HEK293T (cell line): Measurements from ENCODE around the gene COL24A1.

Experiments used
- ARNT ChIP-seq: fragments of 450-650 bp; IDR thresholded peaks from 2 replicates; pipeline ENCODE4 v1.6.1; 2017; ENCODE audit warnings: mild to moderate bottlenecking
- BHLHE40 ChIP-seq: fragments of 450-650 bp; IDR thresholded peaks from 2 replicates; pipeline ENCODE4 v1.6.1; 2016; ENCODE audit warnings: mild to moderate bottlenecking, moderate library complexity, borderline replicate concordance
- FOXM1 ChIP-seq: fragments of 450-650 bp; IDR thresholded peaks from 2 replicates; pipeline ENCODE4 v1.6.1; 2017; ENCODE audit warnings: mild to moderate bottlenecking, borderline replicate concordance
- HDGF ChIP-seq: fragments of 450-650 bp; IDR thresholded peaks from 2 replicates; pipeline ENCODE4 v1.6.1; 2017; ENCODE audit warnings: antibody characterized with exemption, borderline replicate concordance
- L3MBTL2 ChIP-seq: fragments of 450-650 bp; conservative IDR thresholded peaks from 2 replicates; pipeline ENCODE4 v1.6.1; 2016; ENCODE audit warnings: mild to moderate bottlenecking
- LEF1 ChIP-seq: fragments of 450-650 bp; IDR thresholded peaks from 2 replicates; pipeline ENCODE4 v1.6.1; 2017; ENCODE audit warnings: mild to moderate bottlenecking, borderline replicate concordance
- NFRKB ChIP-seq: fragments of 450-650 bp; IDR thresholded peaks from 2 replicates; pipeline ENCODE4 v1.6.1; 2016; ENCODE audit warnings: mild to moderate bottlenecking, moderate library complexity
- PKNOX1 ChIP-seq: fragments of 450-650 bp; IDR thresholded peaks from 2 replicates; pipeline ENCODE4 v1.6.1; 2016
- SP1 ChIP-seq: fragments of 450-650 bp; IDR thresholded peaks from 2 replicates; pipeline ENCODE4 v1.6.1; 2017
- SUZ12 ChIP-seq: fragments of 450-650 bp; IDR thresholded peaks from 2 replicates; pipeline ENCODE4 v1.6.1; 2016; ENCODE audit warnings: mild to moderate bottlenecking
- TARDBP ChIP-seq: fragments of 450-650 bp; IDR thresholded peaks from 2 replicates; pipeline ENCODE4 v1.6.1; 2016

- TF ChIP-seq TARDBP (no peak), PKNOX1 (no peak), L3MBTL2 (no peak), FOXM1 (no peak), SUZ12 (no peak), ARNT (no peak), SP1 (no peak), BHLHE40 (no peak), HDGF (no peak), LEF1 (no peak), NFRKB (no peak)
Measured at GRCh38 chr1:86052948-86053698, 103.4 kb downstream of the COL24A1 start.
